Astrocyte (in vitro differentiated cells and primary cell): ENCODE measurements around the gene SATB1. TPM values are rescaled to one million over a fixed set of nuclear protein-coding genes. Genes with fewer than 3 reads are reported as not detected.
"Not testable (repeated sequence)": the region's sequence is repeated elsewhere in the genome, so short reads cannot be mapped to it uniquely, and the experiment has no call there.

Experiments
- DNase-seq: peaks from one replicate; pipeline ENCODE4 v3.0.0-alpha.2; 2010; ENCODE audit warnings: low read depth
- FAIRE-seq: peaks from 2 replicates; lab custom pipeline; 2011; peaks lifted over from hg19 to GRCh38; lab: Jason Lieb, UNC
- H2AFZ ChIP-seq: 2 replicates; pipeline ENCODE4 v1.6.0; 2012; ENCODE audit warnings: low read depth, low read length, inconsistent platforms
- H3K27ac ChIP-seq: 2 replicates; pipeline ENCODE4 v1.5.1; 2011; ENCODE audit warnings: low read depth, low read length, inconsistent platforms
- H3K27me3 ChIP-seq: 2 replicates; pipeline ENCODE4 v1.6.0; 2011; ENCODE audit warnings: low read length, inconsistent platforms; ENCODE audit not compliant: insufficient read depth
- H3K36me3 ChIP-seq: 2 replicates; pipeline ENCODE4 v1.5.1; 2011; ENCODE audit warnings: low read length, inconsistent platforms; ENCODE audit not compliant: insufficient read depth
- H3K4me1 ChIP-seq: 2 replicates; pipeline ENCODE4 v1.5.1; 2011; ENCODE audit warnings: low read length, inconsistent platforms; ENCODE audit not compliant: insufficient read depth
- H3K4me2 ChIP-seq: 2 replicates; pipeline ENCODE4 v1.6.0; 2012; ENCODE audit warnings: low read length, inconsistent platforms
- H3K4me3 ChIP-seq: 2 replicates; pipeline ENCODE4 v1.5.1; 2011; ENCODE audit warnings: low read depth, mild to moderate bottlenecking, low read length, inconsistent platforms; ENCODE audit not compliant: insufficient read depth
- H3K79me2 ChIP-seq: 2 replicates; pipeline ENCODE4 v1.6.0; 2012; ENCODE audit warnings: mild to moderate bottlenecking, low read length, inconsistent platforms; ENCODE audit not compliant: insufficient read depth
- H3K9ac ChIP-seq: 2 replicates; pipeline ENCODE4 v1.6.0; 2012; ENCODE audit warnings: mild to moderate bottlenecking, low read length, inconsistent platforms
- H3K9me3 ChIP-seq: 2 replicates; pipeline ENCODE4 v1.5.1; 2012; ENCODE audit warnings: low read depth, mild to moderate bottlenecking, low read length, inconsistent platforms; ENCODE audit not compliant: insufficient read depth
- H4K20me1 ChIP-seq: 2 replicates; pipeline ENCODE4 v1.6.0; 2012; ENCODE audit warnings: low read length, inconsistent platforms; ENCODE audit not compliant: insufficient read depth
- H3K27ac Mint-ChIP-seq: one replicate; pipeline ENCODE4 v1.8.0; 2021; ENCODE audit warnings: mild to moderate bottlenecking, mixed read lengths; ENCODE audit not compliant: unreplicated experiment
- H3K27me3 Mint-ChIP-seq: one replicate; pipeline ENCODE4 v1.8.0; 2021; ENCODE audit warnings: low read depth, mixed read lengths; ENCODE audit not compliant: unreplicated experiment
- H3K36me3 Mint-ChIP-seq: one replicate; pipeline ENCODE4 v1.8.0; 2021; ENCODE audit warnings: low read depth, mixed read lengths; ENCODE audit not compliant: unreplicated experiment
- H3K4me1 Mint-ChIP-seq: one replicate; pipeline ENCODE4 v1.8.0; 2021; ENCODE audit warnings: low read depth, mixed read lengths; ENCODE audit not compliant: unreplicated experiment
- H3K4me3 Mint-ChIP-seq: one replicate; pipeline ENCODE4 v1.8.0; 2021; ENCODE audit warnings: mild to moderate bottlenecking, moderate library complexity, mixed read lengths; ENCODE audit not compliant: unreplicated experiment
- H3K9me3 Mint-ChIP-seq: one replicate; pipeline ENCODE4 v1.8.0; 2021; ENCODE audit warnings: mild to moderate bottlenecking, mixed read lengths; ENCODE audit not compliant: unreplicated experiment
- CTCF ChIP-seq: IDR thresholded peaks from 2 replicates; pipeline ENCODE4 v1.5.1; 2011; ENCODE audit warnings: low read depth, mild to moderate bottlenecking, inconsistent platforms, low read length, moderate library complexity; ENCODE audit not compliant: insufficient read depth
- EZH2 ChIP-seq: IDR thresholded peaks from 2 replicates; pipeline ENCODE4 v1.6.1; 2012; ENCODE audit warnings: mild to moderate bottlenecking, low read length, inconsistent platforms; ENCODE audit not compliant: insufficient read depth
- total RNA-seq: library from RNA; stranded (reverse); gene quantifications from 2 replicates; pipeline ENCODE4 v1.2.1, GENCODE V29; 2021

The SATB1 gene
- total RNA-seq, 1 donor from 2014 or later: 18.0 TPM

DNA sequence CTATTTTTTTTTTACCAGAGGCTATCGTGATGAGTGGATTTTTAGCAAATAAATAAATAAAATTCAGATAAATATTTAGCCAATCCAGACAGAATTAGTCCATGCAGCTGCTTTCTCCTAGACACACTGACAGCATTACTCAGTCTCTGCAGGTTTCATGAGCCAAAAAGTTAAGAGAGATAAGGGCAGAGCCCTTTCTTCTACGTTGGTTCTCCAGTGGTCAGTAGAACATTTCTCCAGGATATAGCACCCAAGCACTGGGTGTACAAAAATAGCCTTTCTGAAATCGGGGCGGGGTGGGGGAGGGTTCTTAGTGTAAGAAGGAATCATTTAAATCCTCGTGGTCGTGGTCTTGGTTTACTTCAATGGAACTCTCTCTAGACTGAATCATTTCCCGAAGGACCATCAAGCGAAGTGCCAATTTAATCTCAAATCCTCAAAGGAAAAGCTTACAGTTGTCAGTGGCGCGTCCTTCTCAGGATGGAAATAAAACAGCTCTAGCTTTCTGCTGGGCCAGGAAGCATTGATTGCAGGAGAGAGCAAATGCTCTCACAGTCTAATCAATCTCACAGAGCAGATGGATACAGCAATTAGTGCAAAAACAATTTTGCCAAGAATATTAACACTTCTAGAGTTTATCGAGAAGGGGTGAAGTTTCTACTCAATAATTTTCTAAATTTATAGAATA, 86.2 kb downstream of the SATB1 start:
- Mint-ChIP-seq H3K9me3 (no peaks in the 10 kb centered on the region), H3K4me3 (no peak overlapping the region), H3K36me3 (no peaks in the 10 kb centered on the region), H3K4me1 (no peaks in the 10 kb centered on the region), H3K27me3 (no peaks in the 10 kb centered on the region), H3K27ac (no peak overlapping the region)
- Histone ChIP-seq H4K20me1 (no peaks in the 10 kb centered on the region), H3K79me2 (no peaks in the 10 kb centered on the region), H2AFZ (no peak overlapping the region), H3K4me2 (no peak overlapping the region), H3K36me3 (no peaks in the 10 kb centered on the region), H3K4me3 (no peak overlapping the region), H3K4me1 (no peaks in the 10 kb centered on the region), H3K9me3 (no peaks in the 10 kb centered on the region), H3K9ac (no peak overlapping the region), H3K27ac (no peak overlapping the region), H3K27me3 (no peaks in the 10 kb centered on the region)
- TF ChIP-seq EZH2 (no peak), CTCF (no peak)
- DNase-seq: no peak
- no peak for FAIRE-seq

- Histone ChIP-seq H3K4me1 (no peaks in the 10 kb centered on the region), H2AFZ (no peak overlapping the region), H3K4me2 (no peak overlapping the region), H3K9ac (no peak overlapping the region), H3K27ac (no peak overlapping the region), H4K20me1 (no peaks in the 10 kb centered on the region), H3K79me2 (no peaks in the 10 kb centered on the region), H3K9me3 (no peaks in the 10 kb centered on the region), H3K27me3 (no peaks in the 10 kb centered on the region), H3K36me3 (no peaks in the 10 kb centered on the region), H3K4me3 (no peak overlapping the region)
- no peaks in the 10 kb centered on the region for H3K36me3 Mint-ChIP-seq
- TF ChIP-seq CTCF (no peak), EZH2 (no peak)
- H3K4me3 Mint-ChIP-seq: no peak overlapping the region
- FAIRE-seq (no peak), DNase-seq (no peak)
- no peaks in the 10 kb centered on the region for H3K27me3 Mint-ChIP-seq
- H3K27ac Mint-ChIP-seq: no peak overlapping the region
- H3K4me1 Mint-ChIP-seq: no peaks in the 10 kb centered on the region
- no peaks in the 10 kb centered on the region for H3K9me3 Mint-ChIP-seq
Measured at GRCh38 chr3:18337231-18337630, 87.9 kb downstream of the SATB1 start.

- no peaks in the 10 kb centered on the region for H3K27me3 ChIP-seq
- no peak overlapping the region for H2AFZ ChIP-seq
- FAIRE-seq: no peak
- DNase-seq: no peak
- no peaks in the 10 kb centered on the region for H3K36me3 ChIP-seq
- H3K4me1 ChIP-seq: no peaks in the 10 kb centered on the region
- H3K9me3 ChIP-seq: no peaks in the 10 kb centered on the region
- H3K79me2 ChIP-seq: no peaks in the 10 kb centered on the region
- TF ChIP-seq CTCF (no peak), EZH2 (no peak)
- no peak overlapping the region for H3K27ac ChIP-seq
- Mint-ChIP-seq H3K4me1 (no peaks in the 10 kb centered on the region), H3K36me3 (no peaks in the 10 kb centered on the region), H3K27me3 (no peaks in the 10 kb centered on the region), H3K27ac (no peak overlapping the region), H3K9me3 (no peaks in the 10 kb centered on the region), H3K4me3 (no peak overlapping the region)
- H3K4me3 ChIP-seq: no peak overlapping the region
- no peak overlapping the region for H3K4me2 ChIP-seq
- no peaks in the 10 kb centered on the region for H4K20me1 ChIP-seq
- no peak overlapping the region for H3K9ac ChIP-seq
Measured at GRCh38 chr3:18334837-18335601, 90.1 kb downstream of the SATB1 start.

GRCh38 chr3:18330772-18331441, 94.2 kb downstream of the SATB1 start:
- H3K27me3 Mint-ChIP-seq, DNase-seq, H3K27ac ChIP-seq, H3K36me3 ChIP-seq, H2AFZ ChIP-seq, H3K9me3 ChIP-seq, H3K4me1 Mint-ChIP-seq, H3K4me2 ChIP-seq, H3K79me2 ChIP-seq, H3K4me3 Mint-ChIP-seq, H3K36me3 Mint-ChIP-seq, H3K27me3 ChIP-seq, H4K20me1 ChIP-seq, H3K4me1 ChIP-seq, H3K4me3 ChIP-seq, FAIRE-seq, H3K27ac Mint-ChIP-seq, H3K9me3 Mint-ChIP-seq, H3K9ac ChIP-seq: not testable (repeated sequence)
